Neural cell (in vitro differentiated cells): ENCODE results near the gene PPP1R12B.

Source experiments
- CTCF ChIP-seq: fragments of 450-650 bp; IDR thresholded peaks from 2 replicates; pipeline ENCODE4 v1.5.1; 2014; ENCODE audit warnings: antibody characterized with exemption, mild to moderate bottlenecking, moderate library complexity; ENCODE audit not compliant: poor library complexity, severe bottlenecking
- EP300 ChIP-seq: fragments of 450-650 bp; conservative IDR thresholded peaks from 2 replicates; pipeline ENCODE4 v1.6.1; 2014; ENCODE audit warnings: antibody characterized with exemption, mild to moderate bottlenecking, moderate library complexity; ENCODE audit not compliant: poor library complexity, severe bottlenecking
- EZH2 ChIP-seq: fragments of 200-600, 300-800 bp; shearing (Covaris generic), sonication (generic); IDR thresholded peaks from 2 replicates; pipeline ENCODE4 v1.6.1; 2014; ENCODE audit warnings: antibody characterized with exemption, low read length, borderline replicate concordance, mild to moderate bottlenecking; ENCODE audit not compliant: insufficient read depth, poor library complexity, severe bottlenecking
- MXI1 ChIP-seq: fragments of 450-650 bp; conservative IDR thresholded peaks from 2 replicates; pipeline ENCODE4 v1.6.1; 2014; ENCODE audit warnings: antibody characterized with exemption, mild to moderate bottlenecking; ENCODE audit not compliant: poor library complexity, severe bottlenecking
- POLR2AphosphoS5 ChIP-seq: IDR thresholded peaks from 2 replicates; pipeline ENCODE4 v1.6.1; 2012
- RAD21 ChIP-seq: fragments of 450-650 bp; conservative IDR thresholded peaks from 2 replicates; pipeline ENCODE4 v1.6.1; 2014; ENCODE audit warnings: antibody characterized with exemption, mild to moderate bottlenecking, moderate library complexity
- REST ChIP-seq: IDR thresholded peaks from 2 replicates; pipeline ENCODE4 v1.6.1; 2012; ENCODE audit warnings: borderline replicate concordance
- SMC3 ChIP-seq: fragments of 450-650 bp; conservative IDR thresholded peaks from 2 replicates; pipeline ENCODE4 v1.6.1; 2014; ENCODE audit warnings: antibody characterized with exemption, mild to moderate bottlenecking, moderate library complexity; ENCODE audit not compliant: poor library complexity
- TAF1 ChIP-seq: IDR thresholded peaks from 2 replicates; pipeline ENCODE4 v1.6.1; 2012; ENCODE audit warnings: low read depth

GRCh38 chr1:202323731-202324130, 24.8 kb upstream of the PPP1R12B start:
- TF ChIP-seq CTCF (no peak), EZH2 (no peak), MXI1 (no peak), POLR2AphosphoS5 (no peak), REST (no peak), EP300 (no peak), RAD21 (no peak), TAF1 (no peak), SMC3 (no peak)
